Measurements from ENCODE around the gene CISH.

The CISH gene

DNA sequence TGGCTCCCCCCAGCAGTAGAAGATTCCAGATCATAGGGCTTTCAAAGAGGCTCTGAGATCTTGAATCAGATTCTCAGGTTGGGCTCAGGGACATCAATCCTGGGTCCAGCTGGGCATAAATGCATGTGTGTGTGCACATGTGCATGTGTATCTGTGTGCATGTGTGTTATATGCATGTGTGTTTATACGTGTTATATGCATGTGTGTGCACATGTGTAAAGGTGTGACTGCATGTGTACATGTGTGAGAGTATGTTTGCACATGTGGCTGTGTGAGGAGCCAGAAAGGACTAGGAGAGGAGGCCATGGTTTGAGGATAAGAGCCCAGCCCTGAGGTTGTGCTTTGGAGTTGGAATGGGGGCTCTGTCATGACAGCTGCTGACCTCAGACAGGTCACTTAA is 3.6 kb upstream of the CISH start:
- DNase-seq (ENCODE audit: low read depth in 4 of 4, low spot score in 1 of 4) = no peak

DNA sequence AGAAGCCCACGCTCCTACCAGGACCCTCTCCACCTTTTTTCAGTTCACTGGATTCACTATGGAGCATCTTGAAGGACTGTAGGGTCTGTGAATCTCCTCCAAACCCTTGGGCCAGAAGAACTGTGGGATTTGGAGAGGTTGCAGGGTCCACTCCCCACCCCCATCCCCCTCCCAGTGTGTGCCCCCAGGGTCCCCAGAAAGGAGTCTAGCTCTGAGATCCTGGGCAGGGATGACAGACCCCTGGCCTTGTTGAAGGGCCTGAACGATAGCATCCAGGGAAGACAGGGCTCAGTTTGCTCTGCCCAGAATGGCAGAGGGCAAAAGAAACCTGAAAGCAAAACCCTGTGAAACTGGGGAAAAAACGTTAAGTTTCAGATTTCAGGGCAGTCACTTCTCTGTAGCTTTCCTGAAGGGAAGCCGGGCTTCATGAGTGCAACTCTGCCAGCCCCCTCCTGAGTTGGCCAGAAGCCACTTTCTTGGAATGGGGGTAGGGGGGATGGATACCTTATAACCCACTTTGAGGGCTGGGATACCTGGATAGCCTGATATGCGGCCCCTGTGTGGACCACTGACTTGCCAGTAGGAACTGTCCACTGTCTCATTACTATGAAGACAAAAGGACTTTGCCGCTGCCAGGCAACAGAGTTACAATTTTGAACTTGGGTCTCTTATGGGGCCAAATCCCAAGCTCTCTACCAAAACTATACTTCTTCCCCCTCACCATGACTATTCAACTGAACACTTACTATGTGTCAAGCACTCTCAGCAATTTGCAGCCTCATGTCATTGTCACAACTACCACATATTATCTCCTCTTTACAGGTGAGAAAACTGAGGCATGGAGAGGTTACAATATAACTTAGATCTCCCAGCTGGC is 1.6 kb upstream of the CISH start:
- DNase-seq (ENCODE audit: low read depth in 4 of 4, low spot score in 1 of 4) = no peak

DNA sequence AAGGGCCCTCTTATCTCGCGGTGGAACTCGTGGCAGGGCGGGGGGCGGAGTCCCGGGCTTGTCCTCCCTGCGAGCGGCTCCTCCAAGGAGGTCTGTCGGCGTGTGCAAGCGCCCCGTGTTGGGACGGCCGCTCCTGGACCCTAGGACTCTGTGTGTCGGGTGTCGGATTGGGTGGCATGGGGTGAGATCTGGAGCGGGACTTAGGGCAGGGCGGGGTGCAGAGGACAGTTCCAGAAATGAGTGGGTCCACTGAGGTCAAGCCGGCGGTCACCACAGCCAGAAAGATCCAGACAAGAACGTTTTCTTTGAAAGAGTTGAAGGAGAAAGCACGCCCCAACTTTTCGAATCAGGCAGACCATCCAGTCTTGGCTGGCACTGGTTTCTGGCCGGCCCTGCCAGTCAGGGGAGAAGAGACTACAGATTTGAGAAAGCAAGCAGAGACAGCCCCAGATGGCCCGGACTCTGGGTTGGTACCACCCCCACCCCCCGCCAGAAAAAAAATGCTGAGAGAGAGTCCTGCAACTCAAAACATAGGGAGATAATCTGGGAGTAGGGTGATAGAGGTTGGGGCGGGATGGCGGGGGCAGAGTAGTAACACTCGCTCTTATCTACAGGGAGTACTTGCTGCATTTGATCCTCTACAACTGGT is 784 bp upstream of the CISH start:
- no peak for DNase-seq (ENCODE audit: low read depth in 4 of 4, low spot score in 1 of 4)

DNA sequence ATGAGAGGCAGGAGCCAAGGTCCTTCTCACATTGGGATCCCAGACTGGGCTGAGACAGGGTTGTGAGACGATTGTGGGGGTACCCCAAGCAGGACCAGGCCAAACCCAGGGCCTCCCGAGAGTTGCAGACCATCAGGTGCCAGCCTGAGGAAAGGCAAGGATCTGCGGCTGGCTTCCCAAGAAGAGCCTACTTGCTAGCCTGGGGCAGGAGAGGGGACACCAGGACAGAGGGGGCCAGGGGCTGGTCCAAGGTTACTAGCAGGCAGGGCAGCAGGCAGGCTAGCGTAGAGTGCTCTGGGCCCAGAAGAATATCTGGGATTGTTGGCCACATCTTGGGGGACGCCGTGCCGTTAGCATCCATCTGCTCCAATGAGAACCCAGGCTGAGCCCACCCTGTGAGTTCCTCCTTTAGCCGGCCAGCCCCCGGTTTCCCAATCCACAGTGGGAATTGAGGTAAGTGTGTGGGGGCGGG is 546 bp downstream of the CISH start:
- no peak for DNase-seq (ENCODE audit: low read depth in 4 of 4, low spot score in 1 of 4)

DNA sequence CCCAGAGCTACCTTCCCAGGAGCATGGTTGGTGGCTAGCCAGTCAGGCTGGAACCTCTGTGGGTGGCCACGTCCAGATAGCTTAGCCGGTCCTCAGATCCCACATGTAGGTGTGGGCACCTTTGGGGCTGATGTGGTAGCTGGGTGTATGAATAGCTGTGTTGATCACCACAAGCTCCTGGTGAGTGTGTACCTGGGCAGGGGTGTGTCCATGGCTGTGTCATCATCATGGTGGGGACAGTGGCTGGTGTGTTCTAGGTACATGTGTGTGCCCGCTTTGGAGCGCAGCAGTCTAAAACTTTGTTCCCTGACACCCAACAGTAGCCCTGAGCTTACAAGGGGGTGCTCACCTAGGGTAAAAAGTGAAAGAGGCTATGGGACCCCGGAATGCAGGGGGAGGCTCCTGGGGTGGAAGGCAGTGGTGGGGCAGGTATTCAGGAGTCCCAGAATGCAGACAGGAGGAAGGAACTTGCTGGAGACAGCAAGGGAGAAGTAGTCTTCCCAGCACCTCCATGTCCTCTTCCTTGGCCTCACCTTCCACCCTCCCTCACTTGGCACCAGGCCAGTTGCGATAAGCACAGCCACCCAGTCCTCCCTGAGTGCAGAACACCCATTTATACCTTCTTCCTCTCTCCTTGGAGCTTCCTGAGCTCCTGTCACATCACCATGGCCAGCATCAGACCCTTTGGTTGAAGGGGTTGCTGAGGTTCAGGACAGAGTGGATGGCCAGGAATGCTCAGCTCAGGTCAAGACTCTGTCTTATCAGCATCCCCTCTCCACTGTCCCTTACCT is 1.2 kb downstream of the CISH start:
- DNase-seq (ENCODE audit: low read depth in 4 of 4, low spot score in 1 of 4) = no peak

DNA sequence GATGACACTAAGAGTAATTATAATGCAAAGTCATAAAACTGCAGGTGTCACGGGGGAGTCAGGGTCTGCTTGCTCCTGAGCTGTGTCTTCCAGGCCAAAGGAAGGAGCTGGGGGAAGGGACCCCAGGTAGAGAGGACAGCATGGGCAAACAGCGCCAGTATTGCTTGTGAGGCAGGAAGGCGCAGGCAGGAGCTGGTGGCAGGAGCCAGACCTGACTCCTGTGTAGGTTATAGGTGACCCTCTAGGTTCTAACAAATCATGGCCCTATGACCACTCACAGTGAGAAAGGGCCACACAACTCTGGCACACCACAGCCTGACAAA is 1.9 kb downstream of the CISH start:
- no peak for DNase-seq (ENCODE audit: low read depth in 4 of 4, low spot score in 1 of 4)

DNA sequence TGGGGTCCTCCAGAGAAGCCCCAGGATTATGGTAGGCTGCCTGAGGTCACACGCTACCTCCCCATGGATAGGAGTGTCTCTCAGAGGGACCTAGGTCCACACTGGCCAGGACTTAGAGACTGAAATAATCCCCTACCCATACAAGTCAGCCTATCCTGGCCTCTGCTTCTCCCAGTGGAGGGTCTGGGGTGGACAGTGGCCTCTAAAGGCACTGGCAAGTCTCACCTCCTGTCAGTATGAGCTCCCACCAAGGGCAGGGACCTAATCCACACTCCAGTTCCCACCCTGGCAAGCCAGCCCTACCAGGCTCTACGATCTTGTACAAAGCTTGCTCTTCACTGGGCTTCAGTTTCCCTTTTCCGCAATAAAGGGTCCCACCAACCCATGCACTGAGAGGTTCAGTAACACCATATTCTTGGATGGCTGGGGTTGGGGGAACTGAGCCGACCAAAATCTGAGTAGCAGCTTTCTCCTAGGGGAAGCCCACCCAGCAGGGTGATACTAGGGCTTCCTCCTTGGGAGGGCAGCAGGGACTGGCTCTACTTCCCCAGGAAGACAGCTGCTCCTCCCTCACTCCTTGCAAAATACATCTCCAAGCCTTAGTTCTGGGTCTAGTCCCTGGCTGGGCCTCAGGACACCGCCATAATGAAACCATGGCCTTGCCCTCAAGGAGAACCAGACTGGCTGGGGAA is 2.4 kb downstream of the CISH start:
- DNase-seq (ENCODE audit: low read depth in 4 of 4, low spot score in 1 of 4) = no peak

DNA sequence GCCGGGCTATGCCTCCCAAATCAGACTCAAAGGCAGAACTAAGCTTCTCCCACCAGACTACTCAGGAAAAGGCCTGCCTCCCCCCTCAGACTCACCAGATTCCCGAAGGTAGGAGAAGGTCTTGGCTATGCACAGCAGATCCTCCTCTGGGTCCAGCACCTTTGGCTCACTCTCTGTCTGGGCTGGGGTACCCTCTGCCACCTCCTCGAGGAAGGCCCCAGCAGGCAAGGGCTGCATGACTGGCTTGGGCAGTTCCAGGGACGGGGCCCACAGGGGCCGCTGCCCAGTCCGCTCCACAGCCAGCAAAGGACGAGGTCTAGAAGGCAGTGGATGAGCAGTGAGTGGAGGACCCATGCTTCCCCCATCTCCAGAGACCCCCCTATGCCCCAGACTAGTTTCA is 3.3 kb downstream of the CISH start:
- no peak for DNase-seq (ENCODE audit: low read depth in 4 of 4, low spot score in 1 of 4)

DNA sequence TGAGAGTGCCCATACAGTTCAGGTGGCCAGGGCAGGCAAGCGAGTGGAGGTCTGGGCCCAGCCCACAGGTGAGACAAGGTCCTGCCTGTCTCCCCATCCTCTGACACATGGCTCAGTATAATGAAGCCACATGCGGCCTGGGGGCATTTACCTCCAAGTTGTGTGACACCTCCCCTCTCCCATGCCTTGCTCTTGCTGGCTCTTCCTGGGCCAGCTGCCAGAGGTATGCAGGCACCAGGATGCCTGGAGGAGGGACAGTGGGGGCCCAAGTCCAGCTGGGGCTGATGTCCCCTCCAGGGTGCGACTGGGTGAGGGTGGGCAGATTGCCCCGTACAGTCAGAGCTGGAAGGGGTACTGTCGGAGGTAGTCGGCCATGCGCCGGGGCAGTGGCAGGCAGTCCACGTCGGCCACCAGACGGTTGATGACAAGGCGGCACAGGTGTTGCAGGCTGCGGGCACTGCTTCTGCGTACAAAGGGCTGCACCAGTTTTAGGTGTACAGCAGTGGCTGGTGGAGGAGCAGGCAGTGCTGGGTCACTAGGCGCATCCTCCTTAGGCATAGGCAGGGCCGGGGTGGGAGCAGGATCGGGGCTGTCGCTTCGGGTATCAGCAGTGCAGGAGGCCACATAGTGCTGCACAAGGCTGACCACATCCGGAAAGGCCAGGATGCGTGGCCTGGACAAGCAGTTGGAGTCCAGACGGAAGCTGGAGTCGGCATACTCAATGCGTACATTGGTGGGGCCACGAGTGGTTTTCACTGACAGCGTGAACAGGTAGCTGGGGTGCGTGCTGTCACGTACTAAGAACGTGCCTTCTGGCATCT is 4.1 kb downstream of the CISH start:
- DNase-seq (ENCODE audit: low read depth in 4 of 4, low spot score in 1 of 4) = no peak

DNA sequence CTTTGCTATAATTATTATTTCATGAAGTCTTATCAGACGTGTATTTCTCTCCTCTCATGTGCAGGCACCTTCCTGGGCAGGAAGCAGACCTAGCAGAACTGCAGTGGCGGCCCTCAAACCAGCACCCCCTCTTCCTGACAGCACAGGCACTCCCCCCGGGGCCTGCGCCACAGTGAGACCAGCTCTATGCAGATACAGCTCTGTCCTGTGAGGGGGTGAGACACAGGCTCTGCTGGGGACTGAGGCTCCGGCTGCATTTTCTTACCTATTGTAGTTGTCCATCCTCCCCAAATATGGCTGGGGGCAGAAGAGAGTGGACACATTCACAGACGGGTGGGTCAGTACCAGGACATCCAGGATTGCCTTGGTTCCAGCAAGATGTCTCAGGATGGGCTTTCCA is 5.0 kb downstream of the CISH start:
- no peak for DNase-seq (ENCODE audit: low read depth in 4 of 4, low spot score in 1 of 4)

DNA sequence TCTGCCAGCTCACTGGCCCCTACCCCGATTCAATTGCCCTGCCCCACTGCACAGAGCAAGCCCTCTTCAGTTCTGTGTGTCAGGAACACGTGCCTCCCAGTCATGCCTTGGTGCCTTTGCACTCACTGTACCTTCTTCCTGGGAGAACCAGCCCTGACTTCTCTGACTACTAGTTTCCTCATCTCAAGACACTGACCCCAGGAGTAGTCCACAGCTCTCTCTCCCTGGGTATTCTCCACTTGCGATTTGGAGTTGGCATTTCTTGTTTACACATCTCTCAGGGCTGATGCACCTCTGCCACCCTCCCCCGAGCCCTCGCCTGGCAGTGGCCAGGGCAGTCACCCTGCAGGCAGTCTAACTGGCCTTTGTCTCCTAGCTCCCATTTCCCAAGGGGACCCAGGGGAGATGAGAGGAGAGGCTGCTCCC is 5.7 kb downstream of the CISH start:
- no peak for DNase-seq (ENCODE audit: low read depth in 4 of 4, low spot score in 1 of 4)

DNA sequence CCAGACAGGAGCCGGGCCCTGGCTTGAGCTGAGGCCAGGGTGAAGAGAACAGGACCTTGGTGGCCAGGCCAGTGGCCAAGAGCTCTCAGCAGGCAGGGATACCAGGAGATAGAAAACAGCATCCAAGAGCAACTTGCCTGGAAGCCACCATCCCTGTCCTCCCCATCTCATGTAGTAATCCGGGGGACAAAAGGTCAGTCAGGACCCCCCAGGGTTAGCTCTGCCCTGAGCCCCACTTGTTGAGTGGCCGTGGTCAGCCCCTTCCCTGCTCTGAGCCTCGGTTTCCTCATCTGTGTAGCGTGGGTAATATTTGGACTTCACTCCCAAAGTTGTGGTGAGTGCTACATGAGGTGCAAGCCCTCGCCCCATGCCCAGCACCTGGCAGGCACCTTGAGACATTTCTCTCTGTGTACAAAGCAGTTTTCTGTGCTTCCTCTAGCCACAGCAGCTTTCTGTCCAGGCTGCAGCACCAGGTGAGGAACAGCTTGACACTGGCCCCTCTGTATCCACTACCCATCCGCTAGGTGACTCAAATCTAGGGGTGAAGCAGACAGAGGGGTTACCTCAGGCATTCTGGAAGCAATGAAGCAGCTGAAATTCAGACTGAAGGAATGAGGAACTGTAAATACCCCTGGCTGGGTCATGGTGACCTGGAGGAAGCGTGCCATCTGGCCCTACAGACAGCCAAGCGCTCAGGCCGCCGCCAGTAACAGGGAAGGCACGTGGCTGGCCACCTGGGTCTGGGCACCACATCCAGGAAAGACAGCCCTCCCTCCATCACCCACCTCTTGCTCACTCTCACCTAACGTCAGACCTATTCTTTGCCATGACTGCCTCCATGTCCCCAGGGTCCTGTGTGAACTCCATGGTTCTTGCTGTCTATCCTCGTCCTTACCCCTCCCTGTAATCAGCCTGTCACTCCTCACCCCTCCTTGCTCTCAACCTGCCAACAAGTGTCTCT is 6.7 kb downstream of the CISH start:
- DNase-seq (ENCODE audit: low read depth in 4 of 4, low spot score in 1 of 4) = no peak

DNA sequence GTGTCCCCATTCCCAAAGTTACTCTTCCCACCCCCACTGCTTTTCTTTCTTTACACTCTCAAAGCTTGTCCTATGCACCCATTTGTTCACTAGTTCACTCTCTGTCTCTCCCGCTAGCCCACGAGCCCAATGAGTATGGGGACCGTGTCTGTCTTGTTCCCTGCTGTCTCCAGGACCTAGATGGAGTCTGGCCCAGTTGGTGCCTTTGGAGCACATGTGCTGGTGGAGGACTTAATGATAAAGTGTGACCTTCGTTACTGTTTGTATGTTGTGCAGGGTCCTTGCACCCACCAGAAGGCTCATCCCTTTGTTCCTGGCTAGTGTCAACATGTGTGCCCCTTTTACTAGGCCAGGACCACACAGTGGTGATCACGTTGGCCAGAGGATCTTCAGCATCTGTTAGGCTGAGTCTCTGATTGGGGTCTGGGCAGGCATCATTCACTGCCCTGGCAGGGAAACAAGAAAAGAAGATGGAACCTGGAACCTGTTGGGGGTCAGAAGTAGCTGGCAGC is 7.4 kb downstream of the CISH start:
- DNase-seq (ENCODE audit: low read depth in 4 of 4, low spot score in 1 of 4) = no peak

DNA sequence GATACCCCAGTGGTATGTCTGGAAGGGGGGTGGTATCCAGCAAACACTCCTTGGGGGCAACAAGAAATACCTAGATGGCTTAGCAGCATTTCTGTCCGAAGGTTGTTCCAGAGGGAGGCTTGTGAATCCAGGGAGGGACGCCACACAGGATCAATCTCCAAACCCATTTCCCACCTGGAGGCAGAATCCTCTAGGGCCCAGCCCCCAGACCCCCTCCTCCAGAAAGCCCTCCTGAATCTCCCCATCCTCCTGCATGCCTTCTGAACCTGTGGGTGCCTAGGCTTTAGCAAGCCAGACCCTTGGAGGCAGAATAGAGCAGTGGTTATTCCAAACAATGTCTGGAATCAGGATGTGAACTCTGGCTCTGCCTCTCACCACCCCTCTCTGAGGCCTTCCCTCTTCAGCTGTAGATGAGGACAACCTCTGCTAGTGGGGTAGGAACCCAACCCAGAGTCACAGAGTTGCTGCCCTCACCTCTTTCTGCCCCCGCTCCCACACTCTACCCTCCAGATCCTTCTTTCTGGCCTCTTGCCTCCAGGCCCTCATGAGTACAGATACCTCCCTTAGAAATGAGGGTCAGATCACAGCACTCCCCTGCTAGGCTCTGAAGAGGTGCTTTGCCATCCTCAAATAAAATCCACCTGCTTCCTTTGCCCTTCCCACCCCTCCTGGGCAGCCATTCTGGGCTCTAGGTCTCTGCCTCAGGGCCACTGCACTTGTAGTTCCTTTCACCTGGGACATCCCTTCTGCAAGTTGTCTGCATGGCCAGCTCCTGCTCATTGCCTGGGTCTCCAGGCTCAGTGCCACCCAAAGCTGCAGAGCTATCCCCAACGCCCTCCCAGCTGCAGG is 8.1 kb downstream of the CISH start:
- DNase-seq (ENCODE audit: low read depth in 4 of 4, low spot score in 1 of 4) = no peak

DNA sequence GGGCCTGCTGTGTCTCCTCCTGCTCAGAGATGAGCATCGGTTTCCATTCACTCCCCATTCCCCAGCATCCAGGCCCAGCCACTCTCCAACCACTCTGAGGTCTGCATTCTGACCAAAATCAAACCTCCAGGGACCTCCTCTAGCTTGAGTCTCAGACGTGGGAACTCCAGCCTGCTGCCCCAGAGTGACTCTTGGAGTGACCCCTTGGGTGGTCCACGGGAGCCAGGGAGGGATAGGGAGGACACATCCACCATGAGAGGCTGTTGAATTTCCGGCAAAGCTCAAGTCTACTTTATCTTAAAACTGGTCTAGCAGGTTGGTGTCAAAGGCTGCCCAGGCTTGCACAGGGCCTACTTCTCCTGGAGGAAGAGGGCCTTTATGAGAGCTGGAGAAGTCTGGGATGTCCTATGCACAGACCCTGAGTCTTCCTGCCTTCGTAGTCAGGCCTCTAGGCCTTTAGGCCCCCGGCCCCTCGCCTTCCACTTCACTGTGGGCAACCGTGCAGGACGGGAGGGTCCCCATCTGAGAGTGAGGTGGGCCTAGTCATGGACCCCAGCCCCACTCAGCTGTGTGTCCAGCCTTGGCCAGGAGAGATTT is 8.9 kb downstream of the CISH start:
- DNase-seq (ENCODE audit: low read depth in 4 of 4, low spot score in 1 of 4) = no peak

DNA sequence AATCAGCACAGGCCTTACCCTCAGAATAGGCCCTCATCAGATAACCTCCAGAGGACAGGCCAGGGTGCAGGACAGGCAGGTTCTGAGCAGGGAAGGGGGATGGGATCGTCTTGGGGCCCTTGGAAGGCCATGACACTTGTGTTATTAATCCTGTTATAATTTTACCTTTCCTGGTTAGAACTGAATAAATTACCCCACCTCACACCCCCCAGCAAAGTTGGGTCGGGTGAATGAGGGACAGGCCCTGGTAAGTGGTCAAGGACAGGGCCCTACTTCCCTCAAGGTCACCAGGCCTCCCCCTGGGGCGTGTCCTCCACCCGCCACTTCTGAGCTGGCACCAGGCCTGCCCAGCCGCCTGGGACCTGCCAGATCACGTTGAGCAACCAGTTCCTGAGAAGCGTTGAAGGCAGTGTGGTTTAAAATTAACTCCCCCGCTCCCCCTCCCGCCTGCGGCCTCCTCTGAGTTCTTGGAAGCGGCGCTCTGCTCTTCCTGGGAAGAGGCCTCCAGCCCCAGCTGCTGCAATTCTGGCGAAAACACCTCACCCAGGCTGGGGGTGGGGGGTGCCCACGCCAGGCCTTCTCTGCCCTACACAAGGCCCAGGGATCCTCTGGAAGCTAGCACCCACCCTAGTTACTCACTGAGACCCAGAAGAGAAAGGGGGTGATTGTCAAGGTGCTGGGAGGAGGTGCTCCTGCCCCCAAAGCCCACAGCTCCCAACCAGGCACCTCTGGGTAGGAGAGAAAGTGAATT is 10.6 kb downstream of the CISH start:
- DNase-seq (ENCODE audit: low read depth in 4 of 4, low spot score in 1 of 4) = peak in 3 of 4 experiments; percentile 69 to 95 (median 80)

DNA sequence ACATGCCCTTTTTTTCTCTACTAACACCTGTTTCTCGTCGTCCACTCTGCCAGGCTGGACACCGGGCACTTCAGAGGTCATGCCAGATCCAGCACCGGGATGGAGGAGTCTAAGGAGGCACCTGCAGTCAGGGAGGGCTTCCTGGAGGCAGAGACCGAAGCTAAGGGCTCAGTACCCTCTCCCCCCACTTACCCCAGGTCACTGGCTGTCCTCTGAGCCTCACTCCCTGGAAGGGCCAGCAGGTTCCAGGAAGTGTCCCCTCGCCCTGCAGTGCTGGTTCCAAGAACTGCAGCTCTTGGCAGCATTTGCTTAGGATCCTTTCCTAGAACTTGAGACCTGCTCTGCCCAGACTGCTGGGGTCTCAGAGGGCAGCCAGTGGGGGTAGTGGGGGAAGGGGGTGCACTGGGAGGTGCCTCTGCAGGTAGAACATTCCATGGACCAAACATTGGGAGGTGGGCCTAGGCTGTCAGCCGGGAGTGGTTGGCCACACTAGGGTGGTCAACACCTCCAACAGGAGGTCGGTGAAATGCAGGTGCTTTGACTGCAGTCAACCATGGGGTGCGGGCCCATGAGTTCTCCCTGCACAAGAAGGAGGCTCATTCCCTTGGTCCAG is 11.3 kb downstream of the CISH start:
- no peak for DNase-seq (ENCODE audit: low read depth in 4 of 4, low spot score in 1 of 4)
